ENCODE data around the gene ZKSCAN3.

- TF ChIP-seq CTCF (optimal IDR thresholded peaks at IDR 0.05 in 1 of 3, IDR thresholded peaks at IDR 0.05 in 1 of 3, conservative IDR thresholded peaks at IDR 0.05 in 1 of 3; ENCODE audit: extremely low read depth in 1 of 3, insufficient read depth in 2 of 3, low read length in 3 of 3) (no peak), EZH2 (IDR thresholded peaks at IDR 0.05; ENCODE audit: low read length) (no peak)
Observed at GRCh38 chr6:28335564-28336283, 14.0 kb upstream of the ZKSCAN3 start, which contains the start of gene ZSCAN31.

Data from keratinocyte (primary cell).